ENCODE data around the gene GPR32.
"Not testable (repeated sequence)": the region's sequence is repeated elsewhere in the genome, so short reads cannot be mapped to it uniquely, and the experiment has no call there.

The GPR32 gene

DNA sequence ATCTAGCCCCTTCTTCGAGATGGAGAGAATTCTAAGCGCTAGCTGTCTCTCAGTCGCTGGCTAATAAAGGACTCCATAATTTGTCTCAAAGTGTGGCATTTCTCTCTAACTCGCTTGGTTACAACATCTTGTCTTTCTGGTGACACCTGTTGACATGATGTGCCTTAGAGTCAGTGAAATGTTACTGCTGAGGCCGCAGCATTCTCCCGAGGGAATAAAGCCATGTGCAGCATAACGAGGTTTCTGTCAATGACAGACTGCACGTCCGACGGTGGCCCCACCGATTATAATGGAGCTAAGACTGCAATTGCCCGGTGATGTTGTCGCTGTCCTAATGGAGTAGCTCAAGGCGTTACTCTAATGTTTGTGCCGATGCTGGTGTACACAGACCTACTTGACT lies 20.3 kb upstream of the GPR32 start:
- no peak for DNase-seq

DNA sequence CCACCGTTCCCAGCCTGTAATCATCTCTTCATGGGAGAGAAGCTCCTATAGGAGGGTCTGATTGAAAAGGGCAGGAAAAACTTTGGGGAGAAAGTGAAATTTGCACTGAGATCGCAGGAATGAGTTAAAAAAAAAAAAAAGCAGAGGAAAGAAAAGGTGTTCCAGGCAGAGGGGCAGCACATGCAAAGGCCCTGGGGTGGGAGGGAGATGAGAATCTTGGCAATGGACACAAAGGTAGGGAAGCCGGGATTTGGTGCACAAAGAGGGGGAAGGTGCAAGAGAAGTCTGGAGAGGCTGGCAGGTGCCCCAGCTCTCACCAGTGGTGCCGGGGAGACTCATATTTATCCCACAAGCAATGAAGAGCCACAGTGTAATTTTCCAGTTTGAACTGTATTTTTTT lies 16.4 kb upstream of the GPR32 start:
- DNase-seq = no peak

DNA sequence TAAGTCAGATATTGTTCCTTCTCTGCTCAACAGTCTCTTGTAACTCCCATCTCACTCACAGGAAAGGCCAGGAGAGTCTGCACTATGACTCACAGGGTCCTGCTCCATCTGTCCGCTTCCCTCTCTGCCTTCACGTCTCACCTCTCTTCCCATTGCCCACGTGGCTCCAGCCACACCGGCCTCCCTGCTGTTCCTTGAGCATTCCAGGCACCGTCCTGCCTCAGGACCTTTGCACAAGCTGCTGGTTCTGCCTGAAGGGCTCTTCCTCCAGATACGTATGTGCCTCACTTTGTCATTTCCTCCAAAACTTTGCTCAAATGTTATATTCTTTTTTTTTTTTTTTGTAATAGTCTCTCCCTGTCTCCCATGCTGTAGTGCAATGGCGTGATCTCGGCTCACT lies 14.0 kb upstream of the GPR32 start:
- not testable (repeated sequence) for DNase-seq

DNA sequence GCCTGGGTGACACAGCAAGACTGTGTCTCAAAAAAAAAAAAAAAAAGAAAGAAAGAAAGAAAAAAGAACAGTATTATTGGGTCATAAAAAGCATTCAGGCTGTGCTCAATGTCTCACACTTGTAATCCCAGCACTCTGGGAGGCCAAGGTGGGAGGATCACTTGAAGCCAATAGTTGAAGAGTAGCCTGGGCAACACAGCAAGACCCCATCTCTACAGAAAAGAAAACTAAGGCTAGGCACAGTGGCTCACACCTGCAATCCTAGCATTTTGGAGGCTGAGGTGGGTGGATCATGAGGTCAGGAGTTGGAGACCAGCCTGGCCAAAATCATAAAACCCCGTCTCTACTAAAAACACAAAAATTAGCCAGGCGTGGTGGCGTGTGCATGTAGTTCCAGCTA lies 12.6 kb upstream of the GPR32 start:
- DNase-seq = not testable (repeated sequence)

DNA sequence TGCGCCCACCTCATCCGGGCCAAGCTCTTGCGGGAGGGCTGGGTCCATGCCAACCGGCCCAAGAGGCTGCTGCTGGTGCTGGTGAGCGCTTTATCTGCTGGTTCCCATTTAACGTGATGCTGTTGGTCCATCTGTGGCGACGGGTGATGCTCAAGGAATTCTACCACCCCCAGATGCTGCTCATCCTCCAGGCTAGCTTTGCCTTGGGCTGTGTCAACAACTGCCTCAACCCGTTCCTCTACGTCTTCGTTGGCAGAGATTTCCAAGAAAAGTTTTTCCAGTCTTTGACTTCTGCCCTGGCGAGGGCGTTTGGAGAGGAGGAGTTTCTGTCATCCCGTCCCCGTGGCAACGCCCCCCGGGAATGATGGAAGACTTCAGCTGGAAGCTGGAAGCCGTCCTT lies 11.2 kb upstream of the GPR32 start:
- not testable (repeated sequence) for DNase-seq

DNA sequence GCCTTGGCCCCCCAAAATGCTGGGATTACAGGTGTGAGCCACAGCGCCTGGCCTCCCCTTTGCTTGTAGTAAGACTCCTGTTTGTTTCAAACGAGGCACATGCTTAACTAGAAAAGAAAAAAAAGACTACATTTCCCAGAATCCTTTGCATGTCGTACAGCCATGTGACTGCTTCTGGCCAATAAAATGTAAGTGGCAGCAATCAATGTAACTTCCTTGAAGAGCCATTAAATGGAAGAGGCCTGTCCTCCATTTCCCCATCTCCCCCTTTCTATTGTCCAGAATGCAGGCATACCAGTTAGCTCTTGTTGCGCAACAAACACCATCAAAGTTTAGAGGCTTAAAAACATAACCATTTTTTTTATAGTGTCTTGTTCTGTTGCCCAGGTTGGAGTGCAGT lies 10.4 kb upstream of the GPR32 start:
- no peak for DNase-seq

DNA sequence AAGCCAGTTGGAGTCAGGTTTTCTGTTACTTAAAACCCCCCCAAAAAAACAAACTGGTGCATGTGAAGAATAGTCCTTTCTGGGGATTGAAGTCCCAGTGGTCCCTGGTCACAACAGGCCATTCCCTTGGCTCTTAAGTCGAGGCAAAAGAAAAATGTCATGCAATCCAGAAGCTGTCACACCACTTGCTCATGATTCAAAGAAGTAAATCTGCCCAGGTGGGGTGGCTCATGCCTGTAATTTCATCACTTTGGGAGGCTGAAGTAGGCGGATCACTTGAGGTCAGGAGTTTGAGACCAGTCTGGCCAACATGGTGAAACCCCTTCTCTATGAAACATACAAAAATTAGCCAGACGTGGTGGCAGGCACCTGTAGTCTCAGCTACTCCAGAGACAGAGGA lies 8.8 kb upstream of the GPR32 start:
- not testable (repeated sequence) for DNase-seq

DNA sequence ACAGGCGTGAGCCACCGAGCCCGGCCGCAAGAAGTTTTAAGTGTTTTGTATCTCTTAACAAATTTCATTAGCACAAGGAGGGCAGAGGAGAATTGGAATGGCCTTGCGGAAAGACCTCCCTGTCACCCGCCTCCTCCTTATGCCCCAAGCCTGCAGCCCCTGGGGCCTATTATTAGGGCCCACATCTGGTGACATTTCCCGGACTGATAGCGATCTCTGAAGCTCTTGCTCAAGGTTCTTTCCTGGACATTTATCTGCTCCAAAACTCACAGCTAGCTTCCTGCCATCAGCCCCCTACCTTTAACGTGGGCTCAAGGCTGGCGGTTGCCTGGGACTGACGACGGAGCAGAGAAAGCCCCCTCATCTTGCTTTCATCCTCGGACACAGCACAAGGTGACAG lies 6.7 kb upstream of the GPR32 start:
- not testable (repeated sequence) for DNase-seq

DNA sequence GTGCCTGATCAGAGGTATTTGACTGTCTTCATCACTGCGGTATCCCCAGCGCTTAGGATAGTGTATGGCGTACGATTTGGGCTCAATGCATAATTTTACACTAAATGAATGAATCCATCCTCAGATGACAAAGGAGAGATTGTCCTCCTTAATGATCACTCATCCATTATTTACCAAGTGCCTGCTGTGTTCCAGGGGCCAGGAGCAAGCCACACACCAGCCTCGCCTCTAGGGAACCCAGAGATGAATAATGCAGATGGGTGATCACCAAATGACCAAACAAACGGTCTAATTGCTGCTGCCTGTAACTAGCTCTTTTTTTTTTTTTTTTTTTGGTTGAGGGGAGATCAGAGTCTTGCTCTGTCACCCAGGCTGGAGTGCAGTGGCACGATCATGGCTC lies 5.9 kb upstream of the GPR32 start:
- DNase-seq = no peak

DNA sequence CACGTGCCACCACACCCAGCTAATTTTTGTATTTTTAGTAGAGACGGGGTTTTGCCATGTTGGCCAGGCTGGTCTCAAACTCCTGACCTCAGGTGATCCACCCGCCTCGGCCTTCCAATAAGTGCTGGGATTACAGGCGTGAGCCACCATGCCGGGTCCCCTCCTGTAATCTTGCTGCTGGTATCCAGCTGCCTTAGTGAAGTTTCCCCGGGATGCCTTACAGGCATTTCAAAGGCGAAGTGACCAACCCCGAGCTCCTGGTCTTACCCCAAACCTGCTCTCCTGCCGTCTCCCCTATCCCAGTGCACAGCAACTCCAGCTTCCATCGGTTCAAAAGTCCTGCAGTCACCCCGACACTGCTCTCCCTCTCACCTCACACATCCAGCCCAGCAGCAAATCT lies 3.5 kb upstream of the GPR32 start:
- DNase-seq = not testable (repeated sequence)

DNA sequence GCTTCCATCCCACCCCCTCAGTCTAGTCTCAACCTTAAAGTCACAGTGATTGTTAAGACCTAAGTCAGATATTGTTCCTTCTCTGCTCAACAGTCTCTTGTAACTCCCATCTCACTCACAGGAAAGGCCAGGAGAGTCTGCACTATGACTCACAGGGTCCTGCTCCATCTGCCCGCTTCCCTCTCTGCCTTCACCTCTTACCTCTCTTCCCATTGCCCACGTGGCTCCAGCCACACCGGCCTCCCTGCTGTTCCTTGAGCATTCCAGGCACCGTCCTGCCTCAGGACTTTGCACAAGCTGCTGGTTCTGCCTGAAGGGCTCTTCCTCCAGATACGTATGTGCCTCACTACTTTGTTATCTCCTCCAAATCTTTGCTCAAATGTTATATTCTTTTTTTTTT lies 3.0 kb upstream of the GPR32 start:
- DNase-seq = not testable (repeated sequence)

DNA sequence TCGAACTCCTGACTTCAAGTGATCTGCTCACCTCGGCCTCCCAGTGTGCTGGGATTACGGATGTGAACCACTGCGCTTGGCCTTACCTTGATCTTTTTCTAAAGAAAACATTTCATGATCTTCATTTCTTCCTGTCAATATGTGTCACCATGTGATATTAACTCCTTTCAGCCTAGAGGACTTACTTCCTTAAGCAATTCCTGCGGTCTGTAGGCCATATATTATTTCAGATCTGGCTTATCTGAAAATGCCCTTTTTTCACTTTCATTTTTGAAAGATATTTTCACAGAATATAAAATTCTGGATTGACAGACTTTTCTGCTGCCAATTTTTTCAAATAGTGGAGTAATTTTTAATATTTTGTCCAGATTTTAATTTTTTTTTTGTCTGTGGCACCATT lies 2.0 kb upstream of the GPR32 start:
- no peak for DNase-seq

DNA sequence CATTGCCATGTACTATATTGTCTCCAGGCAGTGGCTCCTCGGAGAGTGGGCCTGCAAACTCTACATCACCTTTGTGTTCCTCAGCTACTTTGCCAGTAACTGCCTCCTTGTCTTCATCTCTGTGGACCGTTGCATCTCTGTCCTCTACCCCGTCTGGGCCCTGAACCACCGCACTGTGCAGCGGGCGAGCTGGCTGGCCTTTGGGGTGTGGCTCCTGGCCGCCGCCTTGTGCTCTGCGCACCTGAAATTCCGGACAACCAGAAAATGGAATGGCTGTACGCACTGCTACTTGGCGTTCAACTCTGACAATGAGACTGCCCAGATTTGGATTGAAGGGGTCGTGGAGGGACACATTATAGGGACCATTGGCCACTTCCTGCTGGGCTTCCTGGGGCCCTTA lies 624 bp downstream of the GPR32 start:
- DNase-seq = no peak

DNA sequence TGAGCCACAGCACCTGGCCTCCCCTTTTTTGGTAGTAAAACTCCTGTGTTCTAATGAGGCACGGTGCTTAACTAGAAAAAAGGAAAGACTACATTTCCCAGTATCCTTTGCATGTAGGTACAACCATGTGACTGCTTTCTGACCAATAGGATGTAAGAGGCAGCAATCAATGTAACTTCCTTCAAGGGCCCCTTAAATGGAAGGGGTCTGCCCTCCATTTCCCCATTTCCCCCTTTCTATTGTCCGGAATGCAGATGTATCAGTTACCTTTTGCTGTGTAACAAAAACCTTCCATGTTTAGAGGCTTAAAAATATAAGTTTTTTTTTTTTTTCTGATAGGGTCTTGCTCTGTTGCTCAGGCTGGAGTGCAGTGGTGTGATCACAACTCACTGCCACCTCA lies 2.2 kb downstream of the GPR32 start:
- no peak for DNase-seq

DNA sequence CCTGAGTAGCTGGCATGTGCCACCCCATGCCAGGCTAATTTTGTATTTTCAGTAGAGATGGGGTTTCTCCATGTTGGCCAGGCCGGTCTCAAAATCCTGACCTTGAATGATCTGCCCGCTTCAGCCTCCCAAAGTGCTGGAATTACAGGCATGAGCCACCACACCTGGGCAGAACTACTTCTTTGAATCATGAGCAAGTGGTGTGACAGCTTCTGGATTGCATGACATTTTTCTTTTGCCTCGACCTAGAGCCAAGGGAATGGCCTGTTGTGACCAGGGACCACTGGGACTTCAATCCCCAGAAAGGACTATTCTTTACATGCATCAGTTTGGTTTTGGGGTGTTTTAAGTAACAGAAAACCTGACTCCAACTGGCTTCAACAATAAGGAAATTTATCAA lies 2.6 kb downstream of the GPR32 start:
- DNase-seq = not testable (repeated sequence)

DNA sequence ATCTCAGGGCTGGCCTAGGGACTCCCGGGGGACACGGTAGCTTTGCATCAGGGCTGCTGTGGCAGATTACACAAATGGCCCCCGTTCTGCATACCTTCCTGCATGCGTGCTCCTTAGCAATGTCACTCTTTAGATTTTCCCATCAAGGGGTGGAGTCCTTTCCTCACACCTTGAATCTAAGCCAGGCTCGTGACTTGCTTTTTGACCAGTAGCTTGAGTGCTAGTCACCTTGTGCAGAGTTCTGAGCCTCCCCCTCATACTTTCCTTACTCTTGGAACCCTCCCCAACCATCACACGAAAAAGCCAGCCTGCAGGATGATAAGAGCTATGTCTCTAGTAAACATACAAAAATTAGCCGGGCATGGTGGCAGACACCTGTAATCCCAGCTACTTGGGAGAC lies 3.2 kb downstream of the GPR32 start:
- DNase-seq = not testable (repeated sequence)

DNA sequence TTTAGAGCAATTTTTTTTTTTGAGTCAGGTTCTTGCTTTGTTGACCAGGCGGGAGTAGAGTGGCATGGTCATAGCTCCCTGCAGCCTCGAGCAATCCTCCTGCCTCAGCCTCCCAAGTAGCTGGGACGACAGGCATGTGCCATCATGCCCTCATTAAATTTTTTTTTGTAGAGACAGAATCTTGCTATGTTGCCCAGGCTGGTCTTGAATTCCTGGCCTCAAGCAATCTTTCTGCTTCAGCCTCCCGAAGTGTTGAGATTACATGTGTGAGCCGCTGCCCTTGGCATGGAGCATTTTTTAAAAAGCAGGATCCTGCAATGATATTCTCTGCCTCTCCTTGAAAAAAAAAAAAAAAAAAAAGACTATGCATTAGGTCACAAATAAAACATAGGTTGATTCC lies 5.9 kb downstream of the GPR32 start:
- no peak for DNase-seq

DNA sequence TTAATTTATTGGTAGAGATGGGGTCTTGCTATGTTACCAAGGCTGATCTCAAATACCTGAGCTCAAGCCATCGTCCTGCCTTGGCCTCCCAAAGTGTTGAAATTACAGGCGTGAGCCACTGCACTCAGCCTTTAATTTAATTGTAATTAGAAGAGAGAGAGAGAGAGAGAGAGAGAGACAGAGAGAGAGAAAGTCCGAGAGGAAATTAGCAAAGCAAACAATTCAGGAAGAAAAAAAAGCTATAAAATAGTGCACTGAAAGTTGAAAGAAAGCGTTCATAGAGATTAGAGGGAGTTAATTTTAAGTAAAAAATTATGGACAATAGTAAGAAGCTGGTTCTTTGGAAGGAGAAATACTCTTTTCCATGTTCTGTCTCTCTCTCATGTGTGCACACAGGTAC lies 7.0 kb downstream of the GPR32 start:
- DNase-seq = no peak

DNA sequence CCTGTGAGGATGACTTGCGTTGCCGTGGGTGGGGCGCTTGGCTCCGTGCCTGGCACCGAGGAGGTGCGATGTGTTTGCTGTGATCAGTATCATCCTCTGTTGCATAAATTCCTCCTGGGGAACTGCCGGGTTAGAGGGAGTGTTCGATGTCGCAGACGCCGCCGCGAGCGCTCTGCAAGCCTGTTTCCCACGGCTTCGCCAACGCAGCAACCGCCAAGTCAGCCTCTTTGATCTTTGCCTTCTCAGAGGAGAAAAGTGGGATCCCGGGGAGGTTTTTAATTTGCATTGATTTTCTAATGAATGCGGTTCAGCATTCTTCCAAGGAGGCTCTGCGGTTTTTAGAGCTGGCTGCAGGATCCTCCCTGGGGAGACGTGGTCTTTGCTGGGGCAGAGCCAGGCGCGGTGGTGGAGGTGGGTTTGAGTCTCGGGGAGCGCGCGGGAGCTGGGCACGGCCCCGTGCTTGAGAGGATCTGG lies 7.6 kb downstream of the GPR32 start:
- DNase-seq = no peak

DNA sequence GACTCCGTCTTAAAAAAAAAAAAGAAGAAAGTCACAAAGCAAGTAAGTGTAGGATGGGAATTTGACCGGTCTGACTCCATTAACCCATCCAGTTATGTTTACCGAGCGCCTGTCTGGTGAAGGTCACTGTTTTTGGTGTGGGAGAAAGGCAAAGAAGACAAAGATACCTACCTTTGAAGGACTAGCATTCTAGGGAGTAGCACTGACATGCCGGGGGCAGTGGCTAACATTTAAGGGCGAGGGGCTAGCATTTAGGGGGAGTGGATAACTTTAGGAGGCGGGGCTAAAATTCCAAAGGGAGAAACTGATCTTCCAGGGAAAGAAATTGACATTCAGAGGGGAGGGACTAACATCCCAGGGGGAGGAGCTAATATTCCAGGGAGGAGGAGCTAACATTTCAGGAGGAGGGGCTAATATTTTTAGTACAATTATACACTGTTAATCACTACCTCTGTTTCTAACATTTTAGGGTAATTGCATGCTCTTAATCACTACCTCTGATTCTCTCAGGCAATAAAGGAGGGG lies 8.7 kb downstream of the GPR32 start:
- DNase-seq = no peak

DNA sequence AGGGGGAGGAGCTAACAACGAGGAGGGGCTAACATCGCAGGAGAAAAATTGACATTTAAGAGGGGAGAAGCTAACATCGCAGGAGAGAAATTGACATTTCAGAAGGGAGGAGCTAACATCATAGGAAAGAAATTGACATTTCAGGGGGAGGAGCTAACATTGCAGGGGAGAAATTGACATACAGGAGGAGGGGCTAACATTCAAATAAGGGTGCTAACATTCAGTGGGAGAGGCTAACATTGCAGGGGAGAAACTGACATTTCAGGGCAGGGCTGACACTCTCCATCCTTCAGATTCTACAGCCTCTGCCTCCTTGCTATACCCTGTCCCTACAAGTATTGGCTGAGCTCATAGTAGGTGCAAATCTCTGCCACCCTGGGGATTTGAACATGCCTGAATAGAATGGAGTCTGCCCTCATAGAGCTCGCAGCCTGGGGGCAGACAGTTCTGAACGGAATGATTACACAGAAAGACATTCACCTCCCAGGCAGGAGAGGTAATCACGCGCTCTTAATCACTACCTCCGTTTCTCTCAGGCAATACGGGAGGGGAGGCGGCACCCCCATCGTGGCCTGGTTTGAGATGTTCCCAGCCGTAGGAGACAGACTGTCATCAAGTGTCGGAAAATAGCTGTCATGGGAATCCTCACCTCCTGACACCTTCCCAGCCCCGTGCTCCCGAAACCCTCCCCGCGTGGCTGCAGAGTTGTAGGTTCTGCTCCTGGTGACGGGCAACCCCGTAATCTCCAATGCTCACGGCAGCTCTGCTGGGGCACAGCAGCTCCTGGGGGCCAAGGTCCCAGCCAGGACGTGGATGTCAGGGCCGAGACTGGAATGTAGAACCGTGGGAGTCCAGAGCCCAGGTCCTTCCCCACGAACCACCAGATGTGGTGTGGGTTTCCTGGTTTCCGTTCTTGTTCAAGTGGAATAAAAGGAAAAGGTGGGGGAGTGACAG lies 9.5 kb downstream of the GPR32 start:
- no peak for DNase-seq

DNA sequence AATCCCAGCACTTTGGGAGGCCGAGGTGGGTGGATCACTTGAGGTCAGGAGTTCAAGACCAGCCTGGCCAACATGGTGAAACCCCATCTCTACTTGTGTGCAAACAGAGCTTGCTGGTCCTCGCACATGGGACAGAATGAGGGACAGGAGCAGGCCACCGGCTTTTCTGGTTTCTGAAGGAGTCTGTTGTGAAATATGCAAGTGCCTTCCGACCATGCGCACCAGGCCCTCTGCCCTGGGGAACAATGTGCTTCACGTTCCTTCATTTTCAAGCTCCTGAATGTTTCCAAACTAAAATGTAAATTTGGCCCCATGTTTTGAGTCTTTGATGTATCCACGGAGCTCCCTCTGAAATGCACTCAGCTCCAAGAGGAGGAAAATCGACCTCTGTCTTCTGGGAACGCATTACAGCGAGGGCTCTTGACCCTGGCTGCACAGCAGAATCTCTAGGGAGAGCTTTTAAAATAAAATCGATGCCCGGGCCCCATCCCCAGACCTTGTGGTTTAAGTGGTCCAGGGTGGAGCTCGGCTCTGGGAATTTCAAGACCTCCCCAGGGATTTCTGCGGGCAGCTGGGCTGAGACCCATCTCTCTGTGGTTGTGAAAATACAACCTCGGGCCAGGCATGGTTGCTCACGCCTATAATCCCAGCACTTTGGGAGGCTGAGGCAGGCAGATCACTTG lies 10.6 kb downstream of the GPR32 start:
- DNase-seq = no peak

DNA sequence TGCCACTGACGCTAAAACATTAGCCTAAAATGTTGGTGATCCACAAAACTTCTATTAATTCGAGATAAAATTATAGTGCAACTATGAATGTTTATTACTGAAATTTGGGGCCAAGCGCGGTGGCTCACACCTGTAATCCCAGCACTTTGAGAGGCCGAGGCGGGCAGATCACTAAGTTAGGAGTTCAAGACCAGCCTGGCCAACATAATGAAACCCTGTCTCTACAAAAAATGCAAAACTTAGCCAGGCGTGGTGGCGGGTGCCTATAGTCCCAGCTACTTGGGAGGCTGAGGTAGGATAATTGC lies 13.5 kb downstream of the GPR32 start:
- DNase-seq = not testable (repeated sequence)

DNA sequence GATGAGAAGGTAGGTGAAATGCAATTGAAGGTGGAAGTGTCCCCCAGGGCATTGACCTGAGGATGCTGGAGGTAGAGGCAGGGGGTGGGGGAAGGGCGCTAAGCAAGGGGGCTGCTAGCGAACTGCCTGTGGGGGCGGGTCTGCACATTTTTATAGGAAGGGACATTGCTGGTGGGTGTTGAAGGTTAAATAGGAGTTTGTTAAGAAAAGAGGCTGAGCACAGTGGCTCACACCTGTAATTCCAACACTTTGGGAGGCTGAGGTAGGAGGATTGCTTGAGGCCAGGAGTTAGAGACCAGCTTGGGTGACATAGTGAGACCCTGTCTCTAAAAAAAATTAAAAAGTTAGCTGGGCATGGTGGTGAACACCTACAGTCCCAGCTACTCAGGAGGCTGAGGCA lies 14.4 kb downstream of the GPR32 start:
- no peak for DNase-seq
